GM20431 (cell line): Measurements from ENCODE around the gene NHS.

ENCODE experiments used
- in situ Hi-C: fragments of 300-500 bp; cut with MseI, MboI; formaldehyde crosslinking; loops from one replicate; pipeline ENCODE4 v1.15.0; 2020; ENCODE audit warnings: low sequenced_read_pairs; ENCODE audit not compliant: unreplicated experiment

The NHS gene

DNA sequence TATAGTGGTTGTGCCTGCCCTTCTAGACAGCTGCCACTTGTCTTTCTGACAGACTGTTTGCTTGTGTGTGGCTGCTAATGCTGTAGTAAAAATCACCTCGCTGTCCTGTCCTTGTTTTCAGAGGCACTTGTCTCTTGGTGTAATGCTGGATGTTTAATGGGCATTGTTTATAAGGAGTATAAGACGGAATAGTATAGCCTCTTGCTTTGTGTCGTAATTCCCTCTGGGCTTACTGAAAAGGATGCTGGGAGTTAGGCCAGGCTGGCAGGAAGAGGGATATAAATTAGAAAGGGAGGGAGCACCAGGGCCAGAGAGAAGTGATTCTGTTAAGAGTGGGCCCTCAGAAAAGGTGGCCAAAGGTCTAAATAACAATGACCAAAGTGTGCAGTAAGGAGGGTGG, 29.0 kb downstream of the NHS start:
- in situ Hi-C loops: no loop called here

DNA sequence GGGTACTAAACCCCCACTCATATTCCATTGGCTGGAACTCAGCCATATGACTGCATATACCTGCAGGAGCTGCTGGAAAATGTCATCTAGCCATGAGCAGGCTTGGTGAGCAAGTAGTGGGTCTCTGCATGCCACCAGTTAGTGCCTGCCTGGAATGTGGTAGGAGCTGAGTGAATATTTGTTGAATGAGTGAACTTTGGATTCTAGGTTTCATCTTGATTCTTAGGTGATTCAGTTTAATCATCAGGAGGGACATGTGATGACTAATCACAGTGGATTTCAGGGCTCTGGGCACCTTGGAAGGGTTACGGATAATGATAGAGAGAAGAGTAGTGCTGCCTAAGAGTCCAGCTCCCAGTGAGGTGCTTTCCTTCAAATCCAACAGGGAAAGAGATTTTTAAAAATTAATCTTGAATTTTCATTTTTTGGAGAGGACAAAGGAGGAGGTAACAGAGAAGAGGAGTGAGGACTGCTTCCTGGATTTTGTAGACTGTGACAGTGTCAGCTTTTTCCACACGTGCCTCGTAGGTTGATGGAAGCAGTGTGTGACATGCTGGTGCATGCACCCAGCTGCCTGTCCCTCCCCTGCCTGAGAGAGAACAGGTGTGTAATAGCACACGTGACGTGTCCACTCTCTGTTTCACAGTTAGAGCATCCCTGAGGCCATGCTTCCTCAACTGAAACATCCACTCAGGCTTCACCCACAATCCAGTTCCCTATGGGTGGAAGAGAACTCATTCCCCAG, 30.4 kb downstream of the NHS start:
- in situ Hi-C loops: no loop called here

DNA sequence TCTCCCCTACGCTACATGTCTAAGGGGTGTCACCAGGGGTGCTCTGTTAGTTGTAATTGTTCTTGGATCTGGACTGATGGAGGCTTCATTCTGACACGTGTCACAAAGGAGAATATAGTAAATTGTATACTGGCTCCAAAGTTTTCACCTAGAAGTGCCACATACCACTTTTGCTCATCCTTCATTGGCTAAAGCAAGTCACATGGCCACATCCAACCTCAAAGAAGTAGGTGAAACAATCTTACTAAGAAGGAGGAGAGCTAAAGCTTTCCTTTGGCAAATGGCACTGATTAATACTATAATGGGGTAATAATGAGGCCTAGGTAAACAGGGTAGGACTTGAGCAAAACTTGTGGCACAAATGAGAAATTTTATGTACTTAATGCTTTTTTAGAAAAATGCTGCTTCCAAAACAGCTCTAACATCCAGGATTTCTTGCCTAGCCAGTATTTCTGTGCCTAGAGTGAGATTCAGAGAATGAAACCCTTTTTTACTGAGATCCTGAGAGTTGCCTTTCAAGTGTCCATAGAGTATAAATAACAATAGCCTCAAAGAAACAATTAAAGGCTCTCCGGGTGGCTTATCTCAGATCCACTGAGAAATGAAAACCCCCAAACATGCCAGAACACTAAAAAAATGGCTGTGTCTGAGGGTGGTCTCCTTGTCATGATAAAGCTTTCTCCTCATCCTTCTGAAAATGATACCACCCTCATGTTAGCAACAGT, 34.7 kb downstream of the NHS start:
- in situ Hi-C loops: no loop called here

DNA sequence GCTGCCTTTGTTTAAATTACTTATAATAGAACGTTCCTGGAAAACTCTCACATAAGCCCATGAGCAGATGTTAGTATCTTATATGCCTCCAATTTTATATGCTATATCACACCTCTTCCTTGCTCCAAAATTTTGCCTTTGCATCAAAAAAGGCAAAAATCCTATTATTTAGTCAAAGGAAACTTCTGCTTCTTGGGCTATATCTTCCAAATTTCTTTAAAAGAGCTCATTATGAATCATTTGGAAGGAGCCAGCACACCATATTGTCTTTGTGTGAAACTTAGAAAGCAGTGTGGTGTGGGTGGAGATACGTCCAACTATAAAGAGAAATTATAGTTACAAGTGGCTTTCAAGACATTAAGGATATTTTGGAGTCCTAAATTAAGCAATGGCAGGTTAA, 35.7 kb downstream of the NHS start:
- in situ Hi-C loops: no loop called here

DNA sequence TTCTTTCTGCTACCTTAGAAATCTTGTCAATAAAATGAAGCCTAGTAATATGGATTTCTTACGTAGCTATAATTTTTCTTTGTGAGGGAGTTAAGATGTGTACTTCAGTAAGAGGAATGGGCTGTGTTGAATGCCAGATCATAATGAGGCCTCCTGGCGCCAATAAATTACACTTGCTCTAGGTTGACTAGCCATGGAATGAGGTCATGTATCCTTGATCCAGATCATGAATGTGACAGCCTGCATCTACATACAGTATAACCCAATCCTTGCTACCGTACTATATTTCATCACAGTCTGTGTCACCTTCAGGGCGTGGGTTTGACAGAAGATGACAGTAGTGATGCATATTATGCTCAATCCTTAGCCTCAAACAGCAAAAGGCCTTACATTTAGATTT, 36.2 kb downstream of the NHS start:
- in situ Hi-C loops: no loop called here

DNA sequence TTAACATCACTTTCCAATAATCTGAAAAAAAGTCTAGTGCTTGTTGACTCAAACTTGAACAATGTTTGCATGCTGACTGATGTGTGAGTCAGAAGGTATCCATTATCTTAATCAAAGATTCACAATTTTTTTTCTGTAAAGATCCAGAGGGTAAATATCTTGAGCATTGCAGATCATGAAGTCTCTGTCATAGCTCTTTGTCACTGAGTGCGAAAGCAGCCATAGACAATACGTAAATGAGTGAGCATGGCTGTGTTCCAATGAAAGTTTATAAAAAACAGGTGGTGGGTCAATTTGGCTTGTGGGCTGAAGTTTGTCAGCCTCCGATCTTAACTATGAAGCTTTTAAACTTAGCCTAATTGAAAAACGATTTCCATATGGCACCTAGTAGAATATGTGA, 37.7 kb downstream of the NHS start:
- in situ Hi-C loops: no loop called here

DNA sequence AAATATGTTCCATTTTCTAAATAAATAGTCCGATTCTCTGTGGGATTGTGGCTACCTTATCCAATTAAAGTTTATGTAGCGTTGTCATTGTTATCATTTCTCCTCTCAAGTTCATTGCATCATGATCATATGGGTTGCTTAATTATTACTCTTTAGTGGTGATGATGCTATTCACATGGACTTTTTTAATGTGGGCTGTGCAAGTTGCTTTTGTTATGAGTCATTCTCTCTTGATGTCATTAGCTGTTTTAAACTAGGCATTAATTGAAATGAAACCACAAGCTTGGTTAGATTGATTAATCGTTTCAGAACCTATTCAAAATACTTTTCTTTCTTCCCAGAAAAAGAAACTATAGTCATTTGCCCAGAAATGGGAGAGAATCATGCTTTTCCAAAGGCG, 38.2 kb downstream of the NHS start:
- in situ Hi-C loops: no loop called here

DNA sequence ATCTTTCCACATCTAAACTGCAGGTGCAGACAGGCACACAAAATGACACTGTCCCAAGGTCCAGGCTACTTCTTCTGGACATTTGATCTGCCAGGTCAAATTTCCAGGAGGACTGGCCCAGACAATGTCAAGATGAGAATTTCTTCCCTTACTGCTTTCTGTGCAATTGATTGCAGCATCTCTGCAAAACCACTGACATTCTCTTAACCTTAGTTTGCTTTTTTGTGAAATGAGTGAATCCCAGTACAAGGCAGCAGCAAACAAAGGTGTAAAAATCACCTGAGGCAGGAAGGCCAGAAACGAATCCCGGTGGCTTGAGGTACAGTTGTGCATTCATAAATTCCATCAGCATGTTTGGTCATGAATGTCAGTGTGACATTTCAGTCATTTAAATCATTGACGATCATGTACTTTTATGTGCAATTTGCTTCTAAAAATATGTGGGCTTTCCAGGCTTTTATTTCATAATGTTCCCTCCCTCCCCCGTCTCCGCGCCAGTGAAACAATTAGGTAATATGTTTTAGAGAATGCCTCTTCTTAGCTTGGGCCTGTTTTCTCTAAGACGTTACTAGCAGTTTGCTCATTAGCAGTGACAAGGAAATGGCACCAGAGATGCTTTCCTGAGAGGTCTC, 39.1 kb downstream of the NHS start:
- in situ Hi-C loops: no loop called here

DNA sequence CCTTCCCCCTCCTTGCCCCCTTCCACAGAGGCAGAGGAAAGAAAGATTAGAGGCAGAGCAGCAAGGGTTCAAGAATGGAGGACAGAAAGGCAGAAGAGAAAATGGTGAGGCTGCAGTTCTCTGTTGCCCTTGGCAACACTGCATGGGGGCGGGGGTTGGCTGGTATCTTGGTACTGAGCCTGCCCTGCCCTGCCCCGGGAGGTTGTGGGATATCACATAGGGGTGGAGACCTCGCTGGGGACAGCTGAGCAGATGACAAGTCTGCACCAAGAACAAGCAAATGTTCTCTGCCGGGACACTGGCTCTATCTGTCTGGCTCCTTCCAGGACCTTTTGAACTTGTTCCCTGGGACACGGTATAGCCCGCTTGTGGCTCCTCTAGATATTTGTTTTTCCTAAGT, 39.8 kb downstream of the NHS start:
- in situ Hi-C loops: no loop called here

DNA sequence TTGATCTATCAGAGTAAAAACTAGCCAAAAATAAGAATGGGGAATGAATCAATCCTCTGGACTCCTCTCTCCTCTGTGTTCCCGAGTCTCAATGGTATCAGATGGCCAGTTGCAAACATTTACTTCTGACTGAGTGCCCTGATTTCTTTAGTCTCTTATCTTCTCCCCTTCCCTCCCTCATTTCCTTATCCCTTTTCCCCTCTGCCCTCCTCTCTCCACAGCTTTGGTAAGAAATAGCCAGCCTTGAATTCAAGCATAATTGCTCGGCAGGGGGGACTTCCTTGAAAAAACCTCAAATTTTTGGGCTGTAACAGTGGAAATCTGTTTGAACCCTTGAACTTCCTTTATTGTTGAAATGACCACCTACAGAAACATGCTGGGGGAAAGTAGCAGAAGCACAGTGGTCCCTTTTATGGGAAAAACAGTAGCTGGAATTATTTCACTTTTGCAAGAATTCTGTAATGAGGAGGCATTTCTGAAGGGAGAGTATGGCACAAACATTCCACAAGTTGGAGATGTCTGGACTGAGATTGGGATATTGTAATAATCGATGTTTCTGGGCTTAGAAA, 40.3 kb downstream of the NHS start:
- in situ Hi-C loops: no loop called here

DNA sequence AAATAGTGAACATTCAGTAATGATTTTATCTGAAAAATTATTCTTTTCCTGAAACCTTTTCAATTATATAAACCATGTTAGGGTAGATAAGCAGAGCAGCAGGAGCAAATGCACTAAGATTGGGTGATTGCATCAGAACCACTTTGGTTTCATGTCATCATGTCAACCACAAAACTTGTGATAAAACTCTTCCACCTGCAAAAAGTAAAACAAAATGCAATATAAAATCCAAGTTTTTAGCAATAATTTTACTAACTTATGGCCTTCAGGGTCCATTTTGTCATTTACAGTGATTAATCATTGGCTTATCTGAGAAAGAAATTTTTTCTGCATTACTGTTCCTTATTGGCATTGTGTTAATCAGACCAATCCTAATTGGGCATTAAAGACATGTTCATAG, 42.4 kb downstream of the NHS start:
- in situ Hi-C loops: no loop called here

DNA sequence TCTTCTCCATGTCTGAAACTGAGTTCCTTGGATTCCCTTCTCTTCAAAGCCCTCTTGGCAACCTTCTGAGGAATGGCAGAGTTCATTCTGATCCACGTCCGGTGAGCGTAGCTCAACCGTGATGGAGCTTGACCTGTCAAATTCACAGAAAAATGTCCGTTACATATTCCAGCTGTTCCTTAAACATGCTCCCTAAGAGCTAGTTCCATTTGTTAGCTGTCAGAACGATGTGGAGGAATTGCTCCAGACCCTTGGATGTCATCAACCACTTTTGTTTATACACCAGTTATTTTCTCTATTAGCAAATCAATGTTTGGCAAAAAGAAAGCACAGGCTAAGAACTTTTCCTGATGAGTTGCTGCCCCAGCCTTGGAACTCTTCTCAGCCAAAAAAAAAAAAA, 50.1 kb downstream of the NHS start:
- in situ Hi-C loops: no loop called here

DNA sequence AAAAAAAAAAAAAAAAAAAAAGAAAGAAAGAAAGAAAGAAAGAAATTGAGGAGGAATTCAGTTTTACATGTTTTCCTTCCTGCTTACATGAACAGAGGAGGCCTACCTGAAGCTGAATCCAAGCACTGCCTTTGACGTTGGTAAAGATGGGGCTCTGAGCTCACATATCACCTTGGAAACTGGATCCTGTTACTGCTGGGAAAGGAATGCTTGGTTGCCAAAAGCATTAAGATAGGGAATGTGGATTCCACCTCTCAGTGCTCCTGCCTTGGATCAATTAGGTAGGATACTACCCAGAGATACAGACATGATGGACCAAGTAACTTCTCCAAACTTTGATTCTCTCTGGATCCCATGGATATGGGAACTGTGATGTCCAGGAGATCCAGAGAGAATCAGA, 50.6 kb downstream of the NHS start:
- in situ Hi-C loops: no loop called here

DNA sequence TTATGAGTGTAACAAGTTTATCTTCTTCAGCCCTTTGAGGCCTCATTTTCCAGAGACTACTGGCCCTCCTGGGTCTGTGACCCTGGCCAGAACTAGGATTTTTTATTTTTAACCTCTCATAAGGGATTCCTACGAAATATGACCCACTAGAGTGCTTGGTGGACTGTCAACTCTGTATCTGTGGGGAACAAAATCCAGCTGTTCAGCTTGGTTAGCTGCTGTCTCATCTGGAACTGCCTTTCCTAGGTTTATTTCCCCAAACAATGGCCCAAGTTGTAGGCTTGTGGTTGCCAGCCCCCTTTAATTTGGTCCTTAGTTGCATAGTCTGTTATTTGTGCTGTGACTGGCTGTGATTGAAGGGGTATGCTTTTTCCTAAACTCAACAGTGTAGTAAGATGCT, 56.2 kb downstream of the NHS start:
- in situ Hi-C loops: no loop called here

DNA sequence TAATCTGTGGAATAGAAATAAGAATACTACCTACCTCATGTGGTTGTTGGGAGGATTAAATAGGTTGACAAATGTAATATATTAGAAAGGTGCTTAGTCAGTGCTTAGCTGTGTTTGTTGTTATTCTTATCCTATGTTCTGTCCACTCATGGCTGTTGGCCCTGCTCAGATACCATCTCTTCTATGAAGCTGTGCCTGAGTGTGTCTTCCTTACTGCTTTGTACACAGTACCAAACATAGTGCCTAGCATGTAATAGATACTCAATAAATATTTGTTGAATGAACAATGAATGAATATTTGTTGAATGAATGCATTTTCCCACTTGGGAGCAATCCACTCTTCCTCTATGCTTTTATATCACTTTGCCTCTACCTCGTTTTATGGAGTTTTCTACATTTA, 57.2 kb downstream of the NHS start:
- in situ Hi-C loops: no loop called here

DNA sequence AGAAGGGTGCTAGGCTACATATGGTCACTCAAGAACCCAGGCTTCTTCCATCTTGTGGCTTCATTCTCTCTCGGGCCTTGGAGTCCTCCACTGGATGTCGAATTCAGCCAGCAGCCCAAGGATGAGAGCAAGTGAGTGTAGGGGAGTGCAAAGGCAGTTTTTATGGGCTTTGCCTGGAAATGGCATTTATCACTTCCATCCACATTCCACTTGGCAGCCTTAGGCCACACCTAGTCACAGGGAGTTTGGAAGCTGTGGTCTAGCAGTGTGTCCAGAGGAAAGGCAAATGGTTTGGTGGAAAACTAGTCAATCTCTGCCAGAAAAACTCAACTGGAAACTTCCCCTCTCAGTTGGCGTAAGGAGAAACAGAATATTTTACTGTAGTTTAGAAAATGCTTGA, 59.0 kb downstream of the NHS start:
- in situ Hi-C loops: no loop called here

DNA sequence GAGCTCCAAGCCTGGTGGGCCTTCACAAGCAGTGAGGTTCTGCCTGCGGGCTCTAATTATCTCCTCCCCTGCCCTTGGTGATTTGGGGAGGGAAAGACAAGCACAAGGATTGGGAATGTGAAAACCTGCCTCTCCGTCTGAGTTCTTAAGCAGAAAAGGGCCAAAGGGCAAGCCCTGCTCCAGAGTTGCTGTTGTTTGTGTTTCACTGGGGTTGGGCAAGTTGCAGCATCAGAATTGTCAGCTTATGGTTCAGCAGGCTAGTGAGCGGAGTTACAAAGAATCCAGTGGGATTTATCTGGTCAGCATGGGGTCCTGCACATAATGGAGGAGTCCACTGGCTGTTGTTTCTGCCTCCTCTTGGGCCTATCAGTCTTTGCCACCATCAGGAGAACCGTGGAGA, 60.5 kb downstream of the NHS start:
- in situ Hi-C loops: no loop called here

DNA sequence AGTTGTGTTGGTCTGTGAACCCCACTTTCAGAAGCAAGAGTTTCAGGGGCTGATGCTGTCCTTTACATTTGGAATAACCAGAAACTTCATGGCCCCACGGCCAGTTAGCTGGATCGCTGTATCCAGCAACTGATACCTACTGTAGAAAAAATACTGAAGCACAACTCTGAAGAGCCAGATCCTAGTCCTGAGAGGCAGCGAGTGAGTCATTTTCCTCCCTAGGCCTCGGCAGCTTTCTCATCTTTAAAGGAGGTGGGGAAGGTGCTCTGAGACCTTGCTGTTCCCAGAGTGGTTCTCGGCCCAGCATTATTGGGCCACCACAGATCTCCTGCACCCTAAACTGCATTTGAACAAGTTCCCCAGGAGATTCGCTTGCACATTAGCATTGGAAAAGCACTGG, 63.2 kb downstream of the NHS start:
- in situ Hi-C loops: no loop called here

DNA sequence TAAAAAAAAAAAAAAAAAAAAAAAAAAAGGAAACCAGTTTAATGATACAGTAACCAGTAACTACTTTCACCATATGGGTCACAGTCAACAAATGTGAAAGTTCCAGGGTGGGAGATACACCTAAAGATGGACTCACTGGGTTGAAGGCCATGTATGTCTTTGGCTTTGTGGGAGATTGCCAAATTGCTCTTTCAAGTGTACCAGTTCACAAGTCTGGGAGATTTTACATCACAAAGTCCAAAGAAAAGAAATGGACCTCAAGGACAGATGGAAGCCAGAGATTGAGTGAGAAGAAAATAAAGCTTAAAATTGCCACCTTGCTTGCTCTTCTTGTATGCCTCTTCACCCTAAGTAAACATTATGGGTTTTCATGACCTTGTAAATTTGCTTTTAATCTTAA, 65.3 kb downstream of the NHS start:
- in situ Hi-C loops: no loop called here

DNA sequence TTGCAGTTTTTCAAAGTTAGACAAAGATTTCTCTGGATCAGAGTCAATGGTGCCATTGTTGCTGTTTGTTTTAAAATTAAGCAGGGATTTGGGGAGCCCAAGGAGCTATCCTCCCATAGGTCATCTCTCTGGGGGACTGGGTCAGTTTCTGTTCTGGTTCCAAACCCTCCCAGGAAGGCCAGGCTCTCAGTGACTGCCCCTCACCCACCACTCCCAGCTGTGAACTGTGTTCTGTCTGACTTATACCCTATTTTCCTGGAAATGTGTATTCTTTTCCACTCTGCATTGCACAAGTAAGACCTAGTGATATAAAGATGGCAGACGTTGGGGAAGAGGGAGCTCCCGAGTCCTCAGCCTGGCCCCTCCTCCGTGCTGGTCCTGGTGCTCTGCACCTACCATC, 65.8 kb downstream of the NHS start:
- in situ Hi-C loops: no loop called here

DNA sequence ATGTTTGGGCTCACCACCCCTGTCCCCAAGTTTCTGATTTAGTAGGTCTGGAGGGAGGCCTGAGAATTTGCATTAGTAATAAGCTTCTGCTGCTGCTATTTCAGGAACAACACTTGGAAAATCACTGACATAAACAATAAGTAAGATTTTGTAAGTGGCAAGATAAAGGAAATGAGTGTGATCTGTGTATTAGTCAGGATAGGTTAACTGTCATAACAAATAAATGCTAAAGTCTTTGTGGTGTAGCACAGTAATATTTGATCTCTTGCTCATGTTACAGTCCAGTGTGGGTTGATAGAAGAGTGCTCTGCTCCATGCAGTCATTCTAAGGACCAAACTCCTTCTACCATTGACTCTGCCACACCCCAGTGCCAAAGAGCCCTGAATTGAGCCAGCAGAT, 67.0 kb downstream of the NHS start:
- in situ Hi-C loops: no loop called here
